ENCODE results near the gene KDM7A.

KDM7A gene

GRCh38 chr7:140060788-140061606, 115.8 kb downstream of the KDM7A start:
- H3K4me3 ChIP-seq (ENCODE audit: low read depth, low read length) = no peak overlapping the region
- no peak for TF ChIP-seq CTCF (IDR thresholded peaks at IDR 0.05; ENCODE audit: borderline replicate concordance, insufficient read depth, low read depth, low read length)

DNA sequence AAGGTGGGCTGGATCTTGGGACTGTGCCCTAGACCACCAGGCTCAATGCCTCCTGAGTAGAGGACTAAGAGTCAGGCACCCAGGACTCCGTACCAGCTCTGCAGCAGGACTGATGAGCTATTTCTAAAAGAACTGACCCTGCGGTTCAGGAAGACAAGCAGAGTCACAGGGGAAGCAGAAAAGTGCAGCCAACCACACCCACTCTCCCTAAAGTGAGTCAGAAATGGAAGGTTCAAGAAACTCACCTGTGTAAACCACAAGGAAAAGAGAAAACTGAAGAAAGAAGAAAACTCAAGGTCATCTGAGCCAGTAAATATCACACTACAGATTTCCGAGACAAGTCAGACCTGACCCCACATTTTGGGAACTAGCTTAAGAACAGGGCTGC, 116.5 kb downstream of the KDM7A start:
- no peak overlapping the region for H3K4me3 ChIP-seq (ENCODE audit: low read depth, low read length)
- TF ChIP-seq CTCF (IDR thresholded peaks at IDR 0.05; ENCODE audit: borderline replicate concordance, insufficient read depth, low read depth, low read length) = no peak

- H3K4me3 ChIP-seq (ENCODE audit: low read depth, low read length) = no peak overlapping the region
- no peak for TF ChIP-seq CTCF (IDR thresholded peaks at IDR 0.05; ENCODE audit: borderline replicate concordance, insufficient read depth, low read depth, low read length)
Observed at GRCh38 chr7:140059273-140060242, 117.2 kb downstream of the KDM7A start.

DNA sequence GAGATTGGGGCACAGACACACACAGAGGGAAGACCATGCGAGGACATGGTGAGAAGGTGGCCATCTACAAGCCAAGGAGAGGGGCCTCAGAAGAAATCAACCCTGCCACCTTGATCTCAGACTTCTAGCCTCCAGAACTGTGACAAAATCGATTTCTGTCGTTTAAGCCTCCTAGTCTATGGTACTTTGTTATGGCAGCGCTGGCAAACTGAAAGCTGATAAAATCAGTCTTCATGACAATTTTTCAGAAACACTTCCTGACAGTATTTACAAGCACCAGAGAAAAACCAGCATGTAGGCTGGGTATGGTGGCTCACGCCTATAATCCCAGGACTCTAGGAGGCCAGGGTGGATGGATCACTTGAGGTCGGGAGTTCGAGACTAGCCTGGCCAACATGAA, 118.3 kb downstream of the KDM7A start:
- TF ChIP-seq CTCF (IDR thresholded peaks at IDR 0.05; ENCODE audit: borderline replicate concordance, insufficient read depth, low read depth, low read length) = no peak
- H3K4me3 ChIP-seq (ENCODE audit: low read depth, low read length) = no peak overlapping the region

- H3K4me3 ChIP-seq (ENCODE audit: low read depth, low read length) = no peak overlapping the region
- TF ChIP-seq CTCF (IDR thresholded peaks at IDR 0.05; ENCODE audit: borderline replicate concordance, insufficient read depth, low read depth, low read length) = no peak
Observed at GRCh38 chr7:140057143-140057535, 119.6 kb downstream of the KDM7A start.

- no peak overlapping the region for H3K4me3 ChIP-seq (ENCODE audit: low read depth, low read length)
- no peak for TF ChIP-seq CTCF (IDR thresholded peaks at IDR 0.05; ENCODE audit: borderline replicate concordance, insufficient read depth, low read depth, low read length)
Observed at GRCh38 chr7:140056431-140057142, 120.2 kb downstream of the KDM7A start.
